Vagina (tissue), 2 donors: ENCODE results near the gene RNF217.

ENCODE experiments used
- POLR2A ChIP-seq, 2 donors: fragments of 450-650 bp; IDR thresholded peaks; one replicate each; pipeline ENCODE4 v1.6.1; 2017; ENCODE audit warnings: antibody characterized with exemption in 2 of 2, mild to moderate bottlenecking in 2 of 2, moderate library complexity in 2 of 2
- TF ChIP-seq, protein P1 (sequence below), 3 experiments: fragments of 450-650 bp in 2 of 3; fragments of 200-600 bp in 1 of 3; sonication (generic) in 1 of 3; IDR thresholded peaks; one replicate each; pipeline ENCODE4 v1.5.1; 2017 to 2019; ENCODE audit warnings: antibody characterized with exemption in 3 of 3, mild to moderate bottlenecking in 2 of 3, moderate library complexity in 2 of 3

DNA sequence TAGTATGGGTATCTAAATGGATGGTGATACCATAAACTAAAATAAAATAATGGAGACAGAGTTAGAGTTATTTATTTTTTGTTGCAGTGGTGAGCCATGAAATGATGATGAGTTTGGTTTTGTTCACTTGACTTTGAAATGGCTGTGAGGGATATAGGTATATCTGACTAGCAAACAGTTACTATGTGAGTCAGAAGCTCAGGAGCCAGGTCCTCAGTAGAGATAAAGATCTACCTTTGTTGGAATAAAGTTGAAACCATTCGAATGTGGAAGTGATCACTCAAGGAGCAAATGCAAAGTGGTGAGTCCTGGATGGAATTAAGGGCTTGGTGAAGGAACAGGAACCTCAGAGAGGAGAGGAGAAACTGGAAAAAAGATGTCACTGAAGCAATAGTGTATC is 105.3 kb downstream of the RNF217 start:
- TF ChIP-seq, protein P1, sequence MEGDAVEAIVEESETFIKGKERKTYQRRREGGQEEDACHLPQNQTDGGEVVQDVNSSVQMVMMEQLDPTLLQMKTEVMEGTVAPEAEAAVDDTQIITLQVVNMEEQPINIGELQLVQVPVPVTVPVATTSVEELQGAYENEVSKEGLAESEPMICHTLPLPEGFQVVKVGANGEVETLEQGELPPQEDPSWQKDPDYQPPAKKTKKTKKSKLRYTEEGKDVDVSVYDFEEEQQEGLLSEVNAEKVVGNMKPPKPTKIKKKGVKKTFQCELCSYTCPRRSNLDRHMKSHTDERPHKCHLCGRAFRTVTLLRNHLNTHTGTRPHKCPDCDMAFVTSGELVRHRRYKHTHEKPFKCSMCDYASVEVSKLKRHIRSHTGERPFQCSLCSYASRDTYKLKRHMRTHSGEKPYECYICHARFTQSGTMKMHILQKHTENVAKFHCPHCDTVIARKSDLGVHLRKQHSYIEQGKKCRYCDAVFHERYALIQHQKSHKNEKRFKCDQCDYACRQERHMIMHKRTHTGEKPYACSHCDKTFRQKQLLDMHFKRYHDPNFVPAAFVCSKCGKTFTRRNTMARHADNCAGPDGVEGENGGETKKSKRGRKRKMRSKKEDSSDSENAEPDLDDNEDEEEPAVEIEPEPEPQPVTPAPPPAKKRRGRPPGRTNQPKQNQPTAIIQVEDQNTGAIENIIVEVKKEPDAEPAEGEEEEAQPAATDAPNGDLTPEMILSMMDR (IDR thresholded peaks at IDR 0.05): no peak
- no peak for TF ChIP-seq POLR2A (IDR thresholded peaks at IDR 0.05)
